Fibroblast of lung (primary cell): ENCODE measurements around the gene GTF2H1. TPM values are rescaled to one million over a fixed set of nuclear protein-coding genes. Genes with fewer than 3 reads are reported as not detected.

Experiments used
- DNase-seq, 2 donors: peaks; one replicate each; pipeline versions ENCODE4 v3.0.0 to v3.0.0-alpha.2; 2010; ENCODE audit warnings: low read depth in 2 of 2
- H2AFZ ChIP-seq: 2 replicates; pipeline ENCODE4 v1.5.1; 2012; ENCODE audit warnings: low read length, control low read depth, inconsistent platforms
- H3K27ac ChIP-seq: 2 replicates; pipeline ENCODE4 v1.5.1; 2011; ENCODE audit warnings: low read length, control low read depth; ENCODE audit not compliant: insufficient read depth
- H3K27me3 ChIP-seq: 2 replicates; pipeline ENCODE4 v1.5.1; 2011; ENCODE audit warnings: mild to moderate bottlenecking, low read length; ENCODE audit not compliant: control insufficient read depth, insufficient read depth
- H3K36me3 ChIP-seq: 2 replicates; pipeline ENCODE4 v1.5.1; 2011; ENCODE audit warnings: low read length; ENCODE audit not compliant: control insufficient read depth, insufficient read depth
- H3K4me1 ChIP-seq: 2 replicates; pipeline ENCODE4 v1.5.1; 2011; ENCODE audit warnings: low read length; ENCODE audit not compliant: control insufficient read depth, insufficient read depth; ENCODE audit errors: extremely low read depth
- H3K4me2 ChIP-seq: 2 replicates; pipeline ENCODE4 v1.5.1; 2011; ENCODE audit warnings: low read length, control low read depth; ENCODE audit not compliant: insufficient read depth; ENCODE audit errors: extremely low read depth
- H3K4me3 ChIP-seq, 4 experiments: fragments of 200-600 bp in 1 of 4; sonication (generic) in 1 of 4; replicated peaks in 1 of 4; 2 replicates each; pipeline ENCODE4 v1.5.1; 2011 to 2016; ENCODE audit warnings: low read length in 4 of 4, low read depth in 3 of 4, mild to moderate bottlenecking in 3 of 4, control low read depth in 2 of 4, inconsistent platforms in 1 of 4, mixed read lengths in 1 of 4; ENCODE audit not compliant: insufficient read depth in 1 of 4; ENCODE audit errors: control extremely low read depth in 1 of 4
- H3K79me2 ChIP-seq: 2 replicates; pipeline ENCODE4 v1.5.1; 2012; ENCODE audit warnings: mild to moderate bottlenecking, low read length, inconsistent platforms; ENCODE audit not compliant: control insufficient read depth, insufficient read depth
- H3K9ac ChIP-seq: 2 replicates; pipeline ENCODE4 v1.5.1; 2011; ENCODE audit warnings: mild to moderate bottlenecking, low read length, control low read depth; ENCODE audit not compliant: insufficient read depth
- H3K9me3 ChIP-seq: 2 replicates; pipeline ENCODE4 v1.5.1; 2012; ENCODE audit warnings: low read depth, low read length; ENCODE audit not compliant: control insufficient read depth, insufficient read depth
- H4K20me1 ChIP-seq: 2 replicates; pipeline ENCODE4 v1.5.1; 2011; ENCODE audit warnings: low read length; ENCODE audit not compliant: control insufficient read depth, insufficient read depth; ENCODE audit errors: extremely low read depth
- EZH2 ChIP-seq: IDR thresholded peaks from 2 replicates; pipeline ENCODE4 v1.5.1; 2012; ENCODE audit warnings: low read length, control low read depth, mild to moderate bottlenecking; ENCODE audit errors: missing control alignments
- polyA plus RNA-seq, 2 donors: library from polyadenylated mRNA; depleted of rRNA in 1 of 2; stranded (reverse) in 1 of 2; unstranded in 1 of 2; fragments of >200 nt; gene quantifications; 2 replicates each; pipeline ENCODE4 v1.2.1, GENCODE V29; 2011 to 2012; ENCODE audit warnings: missing spikeins in 1 of 2
- total RNA-seq: library from RNA; depleted of rRNA; stranded (reverse); fragments of >200 nt; gene quantifications from 2 replicates; pipeline ENCODE4 v1.2.1, GENCODE V29; 2014
- TF ChIP-seq, protein P1 (sequence below), 2 donors: IDR thresholded peaks in 1 of 2; conservative IDR thresholded peaks in 1 of 2; 1 replicate in 1 of 2; 2 replicates in 1 of 2; pipeline ENCODE4 v1.5.1; 2011 to 2012; ENCODE audit warnings: low read length in 2 of 2, control low read depth in 1 of 2, inconsistent platforms in 1 of 2, low read depth in 1 of 2, mild to moderate bottlenecking in 1 of 2

The GTF2H1 gene
- total and polyA plus RNA-seq, 2 donors (not counting 1 experiment from before 2014, with no cell fraction given), result 56.1 to 63.6 TPM

DNA sequence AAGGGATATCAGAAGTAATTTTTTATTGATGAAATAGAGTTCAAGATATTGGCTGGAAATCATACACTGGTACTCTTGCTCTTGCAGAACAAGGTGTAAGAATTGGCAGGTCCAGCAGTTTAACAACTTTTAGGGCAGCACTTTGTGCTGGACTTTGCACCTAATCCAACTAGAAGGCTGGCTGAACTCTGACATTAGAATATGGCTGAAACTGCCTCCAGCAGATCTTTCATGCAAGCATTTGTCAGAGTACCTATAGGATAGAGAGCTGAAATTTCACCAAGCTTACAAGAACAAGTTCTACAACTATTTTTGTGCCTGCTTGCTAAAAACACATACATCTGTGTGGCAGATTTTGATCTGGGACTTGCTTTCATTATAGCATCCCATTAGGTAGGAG is 17.6 kb upstream of the GTF2H1 start:
- no peak overlapping the region for H3K9ac ChIP-seq
- H3K4me2 ChIP-seq, result no peak overlapping the region
- H3K79me2 ChIP-seq, result no peaks in the 10 kb centered on the region
- no peak overlapping the region for H3K4me3 ChIP-seq
- no peak overlapping the region for H3K27ac ChIP-seq
- no peaks in the 10 kb centered on the region for H3K9me3 ChIP-seq
- no peaks in the 10 kb centered on the region for H4K20me1 ChIP-seq
- peaks cover 2% of the 10 kb centered on the region for H3K36me3 ChIP-seq
- DNase-seq, result no peak
- no peak overlapping the region for H2AFZ ChIP-seq
- no peaks in the 10 kb centered on the region for H3K27me3 ChIP-seq
- TF ChIP-seq, protein P1, sequence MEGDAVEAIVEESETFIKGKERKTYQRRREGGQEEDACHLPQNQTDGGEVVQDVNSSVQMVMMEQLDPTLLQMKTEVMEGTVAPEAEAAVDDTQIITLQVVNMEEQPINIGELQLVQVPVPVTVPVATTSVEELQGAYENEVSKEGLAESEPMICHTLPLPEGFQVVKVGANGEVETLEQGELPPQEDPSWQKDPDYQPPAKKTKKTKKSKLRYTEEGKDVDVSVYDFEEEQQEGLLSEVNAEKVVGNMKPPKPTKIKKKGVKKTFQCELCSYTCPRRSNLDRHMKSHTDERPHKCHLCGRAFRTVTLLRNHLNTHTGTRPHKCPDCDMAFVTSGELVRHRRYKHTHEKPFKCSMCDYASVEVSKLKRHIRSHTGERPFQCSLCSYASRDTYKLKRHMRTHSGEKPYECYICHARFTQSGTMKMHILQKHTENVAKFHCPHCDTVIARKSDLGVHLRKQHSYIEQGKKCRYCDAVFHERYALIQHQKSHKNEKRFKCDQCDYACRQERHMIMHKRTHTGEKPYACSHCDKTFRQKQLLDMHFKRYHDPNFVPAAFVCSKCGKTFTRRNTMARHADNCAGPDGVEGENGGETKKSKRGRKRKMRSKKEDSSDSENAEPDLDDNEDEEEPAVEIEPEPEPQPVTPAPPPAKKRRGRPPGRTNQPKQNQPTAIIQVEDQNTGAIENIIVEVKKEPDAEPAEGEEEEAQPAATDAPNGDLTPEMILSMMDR (conservative IDR thresholded peaks at IDR 0.05 in 1 of 2, IDR thresholded peaks at IDR 0.05 in 1 of 2; ENCODE audit: low read depth in 1 of 2, low read length in 2 of 2), result no peak
- no peak for TF ChIP-seq EZH2
- no peaks in the 10 kb centered on the region for H3K4me1 ChIP-seq

DNA sequence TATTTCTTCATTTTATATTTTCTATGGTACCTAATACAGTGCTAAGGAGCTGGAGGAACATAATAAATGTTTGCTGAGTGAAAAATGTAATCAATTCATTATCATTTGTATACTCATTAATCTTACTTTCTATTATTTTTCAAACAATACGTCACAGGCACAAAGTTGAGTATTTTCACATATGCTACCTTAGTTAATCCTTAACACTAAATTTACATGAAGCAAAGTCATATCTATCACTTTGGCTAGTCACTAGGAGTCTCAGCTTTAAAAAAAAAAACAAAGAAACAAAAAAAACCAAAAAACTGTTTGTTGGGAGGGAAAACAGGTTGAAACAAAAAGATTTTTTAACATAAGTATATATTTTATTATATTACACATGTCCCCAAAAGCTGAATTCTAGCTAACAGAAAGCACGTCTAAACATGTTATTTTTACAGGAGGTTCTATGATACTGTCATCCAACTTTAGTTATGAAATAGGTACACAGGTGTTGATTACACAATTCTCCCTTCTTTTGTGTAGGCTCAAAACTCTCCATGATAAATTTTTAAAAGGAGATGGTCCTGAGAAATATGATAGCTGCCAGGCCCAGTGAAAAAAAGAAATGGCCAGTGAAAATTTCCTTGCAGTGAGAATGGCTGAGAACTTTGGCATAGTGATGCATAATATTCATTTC is 14.8 kb upstream of the GTF2H1 start:
- H3K27me3 ChIP-seq, result no peaks in the 10 kb centered on the region
- TF ChIP-seq EZH2, result no peak
- TF ChIP-seq, protein P1 (conservative IDR thresholded peaks at IDR 0.05 in 1 of 2, IDR thresholded peaks at IDR 0.05 in 1 of 2; ENCODE audit: low read depth in 1 of 2, low read length in 2 of 2), result no peak
- H3K9ac ChIP-seq, result no peak overlapping the region
- H2AFZ ChIP-seq, result no peak overlapping the region
- H3K9me3 ChIP-seq, result no peaks in the 10 kb centered on the region
- no peaks in the 10 kb centered on the region for H4K20me1 ChIP-seq
- no peak overlapping the region for H3K4me3 ChIP-seq
- no peak overlapping the region for H3K27ac ChIP-seq
- DNase-seq, result no peak
- no peaks in the 10 kb centered on the region for H3K4me1 ChIP-seq
- H3K4me2 ChIP-seq, result no peak overlapping the region
- H3K79me2 ChIP-seq, result no peaks in the 10 kb centered on the region
- peaks cover 2% of the 10 kb centered on the region for H3K36me3 ChIP-seq

DNA sequence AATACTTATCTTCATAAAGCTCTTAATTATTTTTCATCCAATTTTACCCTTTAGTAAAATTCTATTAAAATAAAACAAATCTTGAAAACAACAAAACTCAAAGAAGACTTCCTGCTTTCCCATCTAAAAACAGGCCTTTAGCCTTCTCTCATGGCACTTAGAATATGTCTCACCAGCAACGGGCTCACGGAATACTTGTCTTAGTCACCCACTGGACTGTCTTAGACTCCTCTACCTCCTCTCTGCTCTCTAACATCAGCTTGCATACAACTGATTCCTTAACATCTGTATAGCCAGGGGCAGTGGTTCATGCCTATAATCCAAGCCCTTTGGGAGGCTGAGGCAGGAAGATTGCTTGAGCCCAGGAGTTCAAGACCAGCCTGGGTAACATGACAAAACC is 14.1 kb upstream of the GTF2H1 start:
- H3K79me2 ChIP-seq, result no peaks in the 10 kb centered on the region
- H3K9ac ChIP-seq, result no peak overlapping the region
- no peaks in the 10 kb centered on the region for H3K4me1 ChIP-seq
- H3K9me3 ChIP-seq, result no peaks in the 10 kb centered on the region
- no peak overlapping the region for H3K4me2 ChIP-seq
- TF ChIP-seq, protein P1 (conservative IDR thresholded peaks at IDR 0.05 in 1 of 2, IDR thresholded peaks at IDR 0.05 in 1 of 2; ENCODE audit: low read depth in 1 of 2, low read length in 2 of 2), result no peak
- TF ChIP-seq EZH2, result no peak
- peaks cover 2% of the 10 kb centered on the region for H3K36me3 ChIP-seq
- H3K4me3 ChIP-seq, result no peak overlapping the region
- H3K27ac ChIP-seq, result no peak overlapping the region
- H2AFZ ChIP-seq, result no peak overlapping the region
- no peaks in the 10 kb centered on the region for H4K20me1 ChIP-seq
- DNase-seq, result no peak
- no peaks in the 10 kb centered on the region for H3K27me3 ChIP-seq
